GM20431 (cell line): Measurements from ENCODE around the gene PRKAA2.

Experiments used
- in situ Hi-C: fragments of 300-500 bp; cut with MseI, MboI; formaldehyde crosslinking; loops from one replicate; pipeline ENCODE4 v1.15.0; 2020; ENCODE audit warnings: low sequenced_read_pairs; ENCODE audit not compliant: unreplicated experiment

PRKAA2 gene

DNA sequence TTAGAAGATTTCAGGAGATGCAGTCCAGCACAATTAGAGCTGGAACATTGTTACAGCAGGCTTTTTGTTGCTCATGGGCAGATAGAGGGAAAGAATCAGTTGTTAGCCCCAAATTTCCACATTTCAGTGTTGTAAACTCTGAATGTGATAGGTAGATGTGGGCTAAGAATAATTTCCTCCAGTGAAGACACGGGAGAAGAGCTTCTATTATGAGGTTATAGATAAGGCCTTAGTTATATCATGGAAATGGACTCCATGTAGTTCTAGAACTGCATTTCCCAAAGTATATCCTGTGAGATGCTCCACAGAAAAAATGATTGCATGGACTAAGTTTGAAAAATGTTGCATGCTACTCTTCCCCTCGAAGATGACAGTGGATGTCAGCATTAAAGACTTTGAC is 64.9 kb downstream of the PRKAA2 start:
- in situ Hi-C loops = no loop called here

GRCh38 chr1:56710646-56711045 is 65.5 kb downstream of the PRKAA2 start:
- in situ Hi-C loops = no loop called here

DNA sequence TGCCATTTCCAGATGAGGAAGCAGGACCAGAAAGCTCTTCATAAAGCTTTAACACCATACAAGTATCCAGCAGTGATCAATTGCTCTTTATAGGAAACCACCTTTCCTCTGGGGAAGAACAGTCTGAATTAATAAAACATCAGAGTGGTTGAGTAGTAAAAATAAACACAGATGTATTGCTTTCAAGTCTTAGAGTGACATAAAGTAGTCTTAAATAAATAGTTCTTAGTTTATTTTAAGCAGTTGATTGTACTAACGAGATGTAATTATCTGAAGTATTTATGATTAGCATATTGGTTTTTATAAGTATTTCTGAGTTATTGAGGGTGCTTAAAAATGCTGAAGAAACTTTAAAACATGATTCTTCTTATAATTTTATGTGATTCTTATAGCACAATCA is 67.0 kb downstream of the PRKAA2 start:
- in situ Hi-C loops = no loop called here

- in situ Hi-C loops = no loop called here
Measured at GRCh38 chr1:56713112-56713511, 68.0 kb downstream of the PRKAA2 start.

GRCh38 chr1:56715156-56715555 is 70.0 kb downstream of the PRKAA2 start:
- in situ Hi-C loops = no loop called here

- in situ Hi-C loops = no loop called here
Measured at GRCh38 chr1:56719171-56719570, 74.1 kb downstream of the PRKAA2 start.

DNA sequence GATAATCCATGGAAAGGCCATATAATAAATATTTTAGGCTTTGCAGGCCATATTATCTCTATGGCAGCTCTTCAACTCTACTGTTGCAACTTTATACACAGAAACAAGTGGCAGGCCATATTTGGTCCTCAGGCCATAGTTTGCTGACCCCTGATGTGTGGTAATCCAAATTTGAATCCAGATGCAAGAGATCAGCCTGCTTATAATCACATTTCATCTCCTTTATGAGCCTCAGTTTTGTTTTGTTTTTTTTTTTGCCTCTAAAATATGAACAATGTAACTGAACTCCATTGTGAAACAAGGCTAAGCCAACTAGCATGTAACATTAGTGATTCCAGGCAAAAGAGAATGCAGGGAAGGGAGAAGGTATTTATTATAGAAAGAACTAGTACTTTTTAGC is 81.6 kb downstream of the PRKAA2 start:
- in situ Hi-C loops = no loop called here

- in situ Hi-C loops = no loop called here
Measured at GRCh38 chr1:56728964-56729363, 83.8 kb downstream of the PRKAA2 start.

DNA sequence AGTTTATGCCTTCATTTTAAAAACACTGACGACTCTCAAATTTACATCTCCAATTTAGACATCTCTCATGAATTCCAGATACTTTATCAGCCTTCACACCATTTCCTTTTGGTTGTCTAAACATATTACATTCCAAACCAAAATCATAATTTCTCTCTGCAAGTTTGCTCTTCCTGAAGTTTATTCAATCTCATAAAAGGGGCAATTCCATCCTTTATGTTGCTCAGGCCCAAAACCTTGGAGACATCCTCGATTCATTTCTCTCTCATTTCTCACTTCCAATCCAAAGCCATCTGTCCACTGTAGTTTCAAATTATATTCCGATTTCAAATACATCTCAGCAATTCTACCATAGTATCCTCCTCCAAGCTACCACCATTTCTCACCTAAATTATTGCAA is 100.1 kb downstream of the PRKAA2 start:
- in situ Hi-C loops = no loop called here

DNA sequence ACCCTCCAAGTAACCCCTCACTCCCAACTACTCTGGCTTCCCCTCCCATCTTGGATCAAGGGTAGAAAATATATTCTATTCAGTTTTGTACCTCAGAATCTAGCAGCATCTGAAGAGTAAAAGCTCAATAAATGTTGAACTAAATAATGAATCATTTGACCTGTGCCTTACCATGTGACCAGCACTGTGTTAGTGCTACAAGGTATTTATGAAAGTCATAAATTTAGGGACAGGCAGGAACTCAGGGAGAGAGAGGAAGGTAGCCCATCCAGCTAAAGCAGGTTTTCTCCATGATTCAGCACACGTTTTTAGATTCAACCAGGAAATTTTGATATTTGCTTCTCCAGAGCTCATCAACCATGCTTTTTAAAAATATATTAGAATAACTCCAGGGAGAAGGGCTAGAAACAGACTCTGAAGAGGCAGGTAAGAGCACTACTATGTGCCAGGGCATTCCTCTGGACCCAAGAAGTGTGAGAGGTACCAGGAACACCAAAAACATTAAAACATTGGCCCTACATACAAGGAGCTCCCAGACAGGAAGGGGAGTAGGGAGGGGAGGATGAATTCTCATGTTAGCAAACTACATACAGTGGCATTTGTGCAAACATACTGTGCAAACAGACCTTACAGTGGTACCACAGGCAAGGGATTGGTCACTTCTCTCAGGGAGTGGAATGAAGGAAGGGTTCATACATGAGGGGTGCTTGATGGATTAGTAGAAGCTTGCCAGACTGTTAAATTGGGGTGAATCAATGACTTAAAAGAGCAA is 109.8 kb downstream of the PRKAA2 start:
- in situ Hi-C loops = no loop called here

DNA sequence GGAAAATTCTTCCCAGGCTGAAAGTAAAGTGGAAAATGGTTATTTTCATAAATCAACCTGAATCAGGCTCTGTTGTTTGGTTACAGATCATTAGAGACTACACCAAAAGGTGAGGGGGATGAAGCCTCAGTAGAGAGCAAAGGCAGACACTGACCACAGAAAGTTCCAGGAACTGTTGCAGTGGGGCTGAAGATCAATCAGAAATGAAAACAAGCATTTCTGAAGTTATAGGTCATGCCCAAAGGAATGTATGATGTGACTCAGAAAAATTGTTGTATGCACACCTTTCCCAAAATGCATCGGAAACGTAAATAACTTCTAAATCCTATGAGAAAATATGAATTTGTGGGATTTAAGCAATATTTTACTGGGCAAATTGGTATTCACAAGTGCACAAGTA is 110.8 kb downstream of the PRKAA2 start:
- in situ Hi-C loops = no loop called here

DNA sequence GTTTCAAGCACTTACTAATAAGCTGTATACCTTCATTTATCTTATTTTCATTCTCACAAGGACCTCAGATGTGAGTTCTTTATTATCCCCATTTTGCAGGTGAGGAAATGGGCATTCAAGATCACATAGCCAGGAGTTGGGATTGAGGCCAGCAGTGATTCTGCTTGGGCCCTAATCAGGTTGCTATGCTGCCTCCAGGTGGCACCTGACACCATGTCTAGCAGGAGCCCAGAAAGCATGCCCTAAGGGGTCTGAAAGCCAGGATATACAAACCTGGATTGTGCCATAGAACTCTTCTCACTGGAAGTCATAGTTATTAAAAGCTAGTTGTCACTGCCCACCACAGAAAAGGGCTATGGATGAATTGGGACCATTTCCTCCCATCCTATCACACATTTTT is 113.0 kb downstream of the PRKAA2 start:
- in situ Hi-C loops = no loop called here

GRCh38 chr1:56758794-56759193 is 113.7 kb downstream of the PRKAA2 start:
- in situ Hi-C loops = no loop called here
